ENCODE measurements around the gene TRMT1L.

DNA sequence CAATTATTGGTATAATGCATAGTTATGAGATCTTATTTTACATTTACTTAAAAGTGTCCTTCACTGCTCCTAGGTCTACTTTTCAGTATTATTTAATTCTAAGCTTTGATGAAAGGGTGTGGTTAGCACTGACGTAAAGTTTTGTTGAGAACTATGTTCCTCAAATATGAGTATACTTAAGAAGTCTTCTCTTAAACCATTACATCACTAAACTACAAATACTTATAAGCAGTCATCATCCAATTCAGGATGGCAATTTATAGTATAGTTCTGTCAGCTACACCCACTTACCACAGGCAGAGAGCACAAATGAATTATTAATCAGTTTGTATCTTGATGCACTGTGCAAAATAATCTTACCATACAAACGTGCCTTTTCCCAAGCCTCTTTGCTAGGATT is 27.0 kb downstream of the TRMT1L start:
- TF ChIP-seq, protein P1, sequence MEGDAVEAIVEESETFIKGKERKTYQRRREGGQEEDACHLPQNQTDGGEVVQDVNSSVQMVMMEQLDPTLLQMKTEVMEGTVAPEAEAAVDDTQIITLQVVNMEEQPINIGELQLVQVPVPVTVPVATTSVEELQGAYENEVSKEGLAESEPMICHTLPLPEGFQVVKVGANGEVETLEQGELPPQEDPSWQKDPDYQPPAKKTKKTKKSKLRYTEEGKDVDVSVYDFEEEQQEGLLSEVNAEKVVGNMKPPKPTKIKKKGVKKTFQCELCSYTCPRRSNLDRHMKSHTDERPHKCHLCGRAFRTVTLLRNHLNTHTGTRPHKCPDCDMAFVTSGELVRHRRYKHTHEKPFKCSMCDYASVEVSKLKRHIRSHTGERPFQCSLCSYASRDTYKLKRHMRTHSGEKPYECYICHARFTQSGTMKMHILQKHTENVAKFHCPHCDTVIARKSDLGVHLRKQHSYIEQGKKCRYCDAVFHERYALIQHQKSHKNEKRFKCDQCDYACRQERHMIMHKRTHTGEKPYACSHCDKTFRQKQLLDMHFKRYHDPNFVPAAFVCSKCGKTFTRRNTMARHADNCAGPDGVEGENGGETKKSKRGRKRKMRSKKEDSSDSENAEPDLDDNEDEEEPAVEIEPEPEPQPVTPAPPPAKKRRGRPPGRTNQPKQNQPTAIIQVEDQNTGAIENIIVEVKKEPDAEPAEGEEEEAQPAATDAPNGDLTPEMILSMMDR (conservative IDR thresholded peaks at IDR 0.05; ENCODE audit: low read depth, low read length) = no peak
- TF ChIP-seq EZH2 (IDR thresholded peaks at IDR 0.05; ENCODE audit: borderline replicate concordance, low read depth, low read length, poor library complexity, severe bottlenecking) = no peak

All from A673 (cell line).